SJSA1 (cell line): ENCODE results near the gene SYNDIG1. TPM values are rescaled to one million over a fixed set of nuclear protein-coding genes. Genes with fewer than 3 reads are reported as not detected.
A peak's percentile ranks its signal among the peaks of the same experiment; 100 is the strongest.

Experiments used
- DNase-seq, 2 experiments: peaks; one replicate each; pipeline ENCODE4 v3.0.0-alpha.2; 2015 to 2020; ENCODE audit warnings: low spot score in 2 of 2, low read depth in 1 of 2
- H3K27ac ChIP-seq: fragments of 250-450 bp; sonication (Bioruptor Pico); 2 replicates; pipeline ENCODE4 v1.5.1; 2020; ENCODE audit warnings: mild to moderate bottlenecking, moderate library complexity
- H3K27me3 ChIP-seq: fragments of 250-450 bp; sonication (Bioruptor Pico); replicated peaks from 2 replicates; pipeline ENCODE4 v1.5.1; 2020; ENCODE audit warnings: mild to moderate bottlenecking, moderate library complexity
- H3K36me3 ChIP-seq: fragments of 250-450 bp; sonication (Bioruptor Pico); 2 replicates; pipeline ENCODE4 v1.5.1; 2020; ENCODE audit warnings: mild to moderate bottlenecking
- H3K4me1 ChIP-seq: fragments of 250-450 bp; sonication (Bioruptor Pico); replicated peaks from 2 replicates; pipeline ENCODE4 v1.6.1; 2021; ENCODE audit warnings: mild to moderate bottlenecking
- H3K4me3 ChIP-seq: fragments of 250-450 bp; sonication (Bioruptor Pico); 2 replicates; pipeline ENCODE4 v1.5.1; 2020; ENCODE audit warnings: mild to moderate bottlenecking
- H3K9me3 ChIP-seq: fragments of 250-450 bp; sonication (Bioruptor Pico); replicated peaks from 2 replicates; pipeline ENCODE4 v1.5.1; 2020; ENCODE audit warnings: mild to moderate bottlenecking
- total RNA-seq: library from RNA; depleted of rRNA; stranded (reverse); fragments of >200 nt; shearing (Covaris generic); gene quantifications from 2 replicates; pipeline ENCODE4 v1.2.3, GENCODE V29; 2014

SYNDIG1 gene
- total RNA-seq, 1 experiment from 2014 or later, result not detected

- no peak overlapping the region for H3K4me3 ChIP-seq
- no peak overlapping the region for H3K27ac ChIP-seq
- H3K9me3 ChIP-seq, result no peaks in the 10 kb centered on the region
Measured at GRCh38 chr20:24582373-24583168, 113.1 kb downstream of the SYNDIG1 start.

GRCh38 chr20:24583169-24583792 is 113.9 kb downstream of the SYNDIG1 start:
- Histone ChIP-seq H3K27me3 (no peaks in the 10 kb centered on the region), H3K9me3 (no peaks in the 10 kb centered on the region), H3K36me3 (no peaks in the 10 kb centered on the region), H3K4me3 (no peak overlapping the region), H3K27ac (no peak overlapping the region), H3K4me1 (no peaks in the 10 kb centered on the region)
- DNase-seq, result peak in 1 of 2 experiments; percentile 24

More at GRCh38 chr20:24582373-24583168, 113.1 kb downstream of the SYNDIG1 start:
- DNase-seq, result peak in 1 of 2 experiments; percentile 26
- Histone ChIP-seq H3K36me3 (no peaks in the 10 kb centered on the region), H3K4me1 (no peaks in the 10 kb centered on the region), H3K27me3 (no peaks in the 10 kb centered on the region)

- Histone ChIP-seq H3K4me1 (no peaks in the 10 kb centered on the region), H3K27me3 (no peaks in the 10 kb centered on the region), H3K27ac (no peak overlapping the region), H3K4me3 (no peak overlapping the region), H3K9me3 (no peaks in the 10 kb centered on the region), H3K36me3 (no peaks in the 10 kb centered on the region)
- peak in 1 of 2 experiments; percentile 26 for DNase-seq
Measured at GRCh38 chr20:24584078-24584477, 114.6 kb downstream of the SYNDIG1 start.

DNA sequence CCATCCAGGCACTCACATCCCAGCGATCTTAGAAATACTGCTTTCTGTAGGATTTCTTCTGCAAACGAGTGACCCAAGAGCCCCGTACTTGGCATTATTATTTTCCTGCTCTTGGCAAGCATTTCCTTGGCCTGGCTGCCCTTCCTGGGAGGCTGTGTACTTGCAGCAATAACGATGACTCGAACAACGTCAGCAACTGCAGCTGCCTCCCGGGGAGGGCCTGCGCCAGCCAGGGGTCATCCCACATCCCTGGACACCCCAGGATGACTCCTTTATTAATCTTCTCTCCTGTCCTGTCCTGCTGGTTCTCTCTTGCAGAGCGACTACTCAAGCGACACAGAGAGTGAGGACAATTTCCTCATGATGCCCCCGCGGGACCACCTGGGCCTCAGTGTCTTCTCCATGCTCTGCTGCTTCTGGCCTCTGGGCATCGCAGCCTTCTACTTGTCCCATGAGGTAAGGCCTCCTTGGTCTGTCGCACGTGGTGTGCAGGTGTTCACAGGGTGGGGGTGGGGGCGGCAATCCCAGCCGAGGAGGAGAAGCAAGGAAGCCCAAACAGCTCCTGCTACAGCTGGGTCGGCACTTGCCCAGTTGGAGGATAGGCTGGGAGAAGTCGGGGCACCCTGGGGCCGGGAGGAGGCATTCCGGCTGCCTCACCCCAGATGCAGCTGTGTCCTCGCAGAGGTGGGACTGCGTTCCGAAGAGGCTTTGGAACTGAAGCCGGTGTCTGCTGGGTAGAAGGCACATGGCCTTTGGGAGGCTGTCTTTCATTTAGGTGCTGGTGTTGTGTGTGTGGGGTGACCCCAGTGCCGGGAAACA is 115.3 kb downstream of the SYNDIG1 start:
- no peaks in the 10 kb centered on the region for H3K9me3 ChIP-seq
- H3K27ac ChIP-seq, result no peak overlapping the region
- H3K27me3 ChIP-seq, result no peaks in the 10 kb centered on the region
- peak in 1 of 2 experiments; percentile 30 for DNase-seq
- H3K4me1 ChIP-seq, result no peaks in the 10 kb centered on the region
- H3K36me3 ChIP-seq, result no peaks in the 10 kb centered on the region
- H3K4me3 ChIP-seq, result no peak overlapping the region

- Histone ChIP-seq H3K27ac (no peak overlapping the region), H3K4me3 (no peak overlapping the region)
Measured at GRCh38 chr20:24585796-24586522, 116.5 kb downstream of the SYNDIG1 start.

GRCh38 chr20:24586523-24586840 is 117.1 kb downstream of the SYNDIG1 start:
- Histone ChIP-seq H3K9me3 (no peaks in the 10 kb centered on the region), H3K27me3 (no peaks in the 10 kb centered on the region), H3K27ac (no peak overlapping the region), H3K4me3 (no peak overlapping the region), H3K36me3 (no peaks in the 10 kb centered on the region), H3K4me1 (no peaks in the 10 kb centered on the region)
- DNase-seq, result peak in 1 of 2 experiments; percentile 31

More at GRCh38 chr20:24585796-24586522, 116.5 kb downstream of the SYNDIG1 start:
- Histone ChIP-seq H3K27me3 (no peaks in the 10 kb centered on the region), H3K9me3 (no peaks in the 10 kb centered on the region), H3K4me1 (no peaks in the 10 kb centered on the region), H3K36me3 (no peaks in the 10 kb centered on the region)
- DNase-seq, result peak in 1 of 2 experiments; percentile 35

DNA sequence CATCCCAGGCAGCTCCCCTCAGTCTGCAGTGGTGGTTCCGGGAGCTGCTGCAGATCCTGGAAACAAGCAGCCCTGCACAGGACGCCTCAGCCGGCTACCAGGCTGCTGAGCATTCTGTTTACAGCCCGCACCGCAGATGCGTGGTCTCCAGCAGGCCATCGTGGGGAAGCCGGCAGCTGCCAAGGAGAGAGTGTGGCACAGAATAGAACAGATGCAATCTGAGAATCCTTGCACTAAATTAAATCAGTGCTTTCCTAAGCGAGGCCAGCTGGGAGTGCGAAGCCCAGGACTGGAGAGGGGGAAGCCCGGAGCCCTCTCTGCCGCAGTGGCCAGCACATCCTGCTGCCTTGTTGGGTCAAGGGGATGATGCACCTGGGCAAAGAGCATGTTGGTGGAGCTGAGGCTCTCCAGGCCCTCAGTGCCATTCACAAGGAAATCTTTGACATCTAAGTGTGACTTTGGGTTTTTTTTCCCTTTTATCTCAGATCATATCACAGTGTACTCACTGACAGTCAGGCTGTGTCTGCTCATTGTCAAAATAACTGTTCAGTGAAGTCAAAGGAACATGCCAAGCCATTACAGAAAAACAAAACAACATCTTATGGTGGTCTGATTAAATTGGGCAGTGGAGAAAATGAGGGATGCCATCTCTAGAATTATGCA is 118.1 kb downstream of the SYNDIG1 start:
- H3K36me3 ChIP-seq, result no peaks in the 10 kb centered on the region
- H3K4me1 ChIP-seq, result no peaks in the 10 kb centered on the region
- no peaks in the 10 kb centered on the region for H3K9me3 ChIP-seq
- DNase-seq, result peak in 1 of 2 experiments; percentile 27
- H3K27me3 ChIP-seq, result no peaks in the 10 kb centered on the region
- H3K4me3 ChIP-seq, result no peak overlapping the region
- H3K27ac ChIP-seq, result no peak overlapping the region

DNA sequence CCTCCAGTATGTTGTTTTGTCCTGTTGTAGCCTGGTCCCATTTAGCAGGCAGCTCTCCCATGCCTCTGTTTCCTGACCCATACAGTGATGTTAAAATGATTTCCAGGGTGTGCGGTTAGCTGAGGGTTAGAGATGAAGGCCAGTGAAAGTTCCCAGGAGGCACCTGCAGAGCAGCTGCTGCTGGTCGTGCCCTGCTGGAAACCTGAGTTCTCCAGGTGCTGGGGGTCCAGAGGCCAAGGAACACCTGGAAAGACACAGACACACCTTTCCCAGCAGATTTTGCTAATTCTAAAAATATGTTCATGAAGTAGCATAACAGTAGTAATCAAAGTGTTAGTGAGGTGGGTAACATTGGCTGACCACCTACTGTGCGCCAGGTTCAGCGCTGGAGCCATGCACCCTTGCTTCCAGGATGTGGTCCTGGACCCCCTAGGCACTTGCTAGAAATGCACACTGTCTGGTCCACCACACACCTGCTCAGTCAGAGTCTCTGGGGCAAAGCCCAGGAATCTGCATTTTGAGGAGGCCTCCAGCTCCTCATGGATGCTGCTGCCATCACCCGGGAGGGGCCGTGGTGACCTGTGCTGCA is 118.7 kb downstream of the SYNDIG1 start:
- Histone ChIP-seq H3K27me3 (no peaks in the 10 kb centered on the region), H3K36me3 (no peaks in the 10 kb centered on the region), H3K9me3 (no peaks in the 10 kb centered on the region), H3K4me3 (no peak overlapping the region), H3K4me1 (no peaks in the 10 kb centered on the region), H3K27ac (no peak overlapping the region)
- peak in 1 of 2 experiments; percentile 21 for DNase-seq

GRCh38 chr20:24588725-24589340 is 119.4 kb downstream of the SYNDIG1 start:
- Histone ChIP-seq H3K27me3 (no peaks in the 10 kb centered on the region), H3K36me3 (no peaks in the 10 kb centered on the region), H3K4me1 (no peaks in the 10 kb centered on the region), H3K27ac (no peak overlapping the region), H3K9me3 (no peaks in the 10 kb centered on the region), H3K4me3 (no peak overlapping the region)
- no peak for DNase-seq

DNA sequence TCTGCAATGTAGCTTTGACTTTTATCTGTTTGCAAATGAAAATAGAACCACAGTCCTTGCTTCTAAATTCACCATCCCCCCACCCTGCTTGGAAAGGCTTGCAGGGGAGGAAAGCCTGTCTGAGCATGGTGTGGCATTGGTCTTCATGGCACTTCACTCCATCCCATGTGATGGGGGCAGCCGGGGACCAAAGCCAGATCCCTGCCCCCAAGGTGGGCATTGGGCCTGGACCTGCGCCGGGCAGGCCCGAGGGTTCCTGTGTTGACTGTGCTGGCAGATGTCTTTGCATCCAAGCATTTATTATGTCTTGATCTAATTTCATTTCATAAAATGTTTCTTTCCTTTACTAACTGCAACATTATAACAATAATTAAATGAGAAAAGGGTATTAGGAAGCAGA is 120.0 kb downstream of the SYNDIG1 start:
- Histone ChIP-seq H3K27me3 (no peaks in the 10 kb centered on the region), H3K36me3 (no peaks in the 10 kb centered on the region), H3K9me3 (no peaks in the 10 kb centered on the region), H3K4me1 (no peaks in the 10 kb centered on the region), H3K27ac (no peak overlapping the region), H3K4me3 (no peak overlapping the region)
- DNase-seq, result peak in 1 of 2 experiments; percentile 21

- Histone ChIP-seq H3K27ac (no peak overlapping the region), H3K36me3 (no peaks in the 10 kb centered on the region), H3K4me1 (no peaks in the 10 kb centered on the region), H3K9me3 (no peaks in the 10 kb centered on the region), H3K27me3 (no peaks in the 10 kb centered on the region), H3K4me3 (no peak overlapping the region)
- DNase-seq, result no peak
Measured at GRCh38 chr20:24589815-24590177, 120.4 kb downstream of the SYNDIG1 start.

DNA sequence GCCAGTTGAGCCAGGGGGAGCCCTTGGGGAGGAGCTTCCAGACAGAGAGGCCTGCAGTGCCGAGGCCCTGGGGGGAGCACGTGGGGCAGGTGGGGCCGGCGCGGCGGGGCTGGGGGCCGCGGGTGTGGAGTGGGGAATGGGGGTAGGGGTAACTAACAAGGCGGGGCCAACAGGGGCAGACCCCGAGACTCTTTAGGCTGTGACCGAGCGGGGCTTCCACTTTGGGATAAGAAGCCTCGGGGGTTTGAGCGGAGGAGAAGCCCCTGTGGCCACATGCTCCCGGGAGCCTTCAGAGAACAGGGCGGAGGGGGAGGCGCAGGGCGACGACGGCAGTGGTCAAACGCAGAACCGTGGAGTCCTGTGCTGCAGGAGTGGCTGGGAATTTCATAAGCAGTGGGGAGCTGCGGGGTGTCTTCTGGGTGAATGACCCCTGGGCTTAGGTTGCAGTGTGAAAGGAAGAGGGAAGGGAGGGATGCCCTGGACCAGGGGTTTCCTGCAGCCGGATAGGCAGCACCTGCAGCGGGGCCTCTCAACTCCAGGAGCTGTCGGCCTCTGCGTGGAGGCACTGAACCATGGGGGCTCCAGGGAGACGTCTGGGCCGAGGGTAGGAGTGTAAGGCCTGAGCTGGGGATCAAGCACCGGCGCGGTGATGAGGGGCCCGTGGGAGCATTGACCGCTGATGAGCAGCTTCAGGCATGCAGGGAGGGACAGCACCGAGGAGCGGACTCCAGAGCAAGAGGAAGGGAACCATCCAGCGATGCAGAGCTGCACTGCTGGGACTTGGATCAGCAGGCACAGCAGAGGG is 121.0 kb downstream of the SYNDIG1 start:
- Histone ChIP-seq H3K4me1 (no peaks in the 10 kb centered on the region), H3K27me3 (no peaks in the 10 kb centered on the region), H3K27ac (no peak overlapping the region), H3K4me3 (no peak overlapping the region), H3K36me3 (no peaks in the 10 kb centered on the region), H3K9me3 (no peaks in the 10 kb centered on the region)
- DNase-seq, result peak in 1 of 2 experiments; percentile 38
